ENCODE data around the gene UMAD1.

Gene UMAD1

DNA sequence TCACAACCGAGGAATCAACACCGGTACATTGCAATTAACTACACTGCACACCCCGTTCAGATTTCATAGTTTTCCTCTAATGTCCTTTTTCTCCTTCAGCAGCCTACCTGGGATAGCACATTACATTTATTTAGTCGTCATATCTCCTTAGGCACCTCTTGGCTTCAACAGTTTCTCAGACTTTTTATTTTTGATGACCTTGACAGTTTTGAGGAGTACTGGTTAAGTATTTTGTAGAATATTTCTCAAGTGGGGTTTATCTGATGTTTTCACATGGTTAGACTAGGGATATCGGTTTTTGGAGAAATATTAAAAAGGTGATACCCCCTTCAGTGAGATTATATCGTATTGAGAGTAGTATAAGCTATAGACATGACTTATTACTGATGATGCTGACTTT lies 241.0 kb downstream of the UMAD1 start:
- DNase-seq (ENCODE audit: extremely low spot score), result no peak
- CTCF ChIA-PET, result no interaction called here
- POLR2A ChIA-PET, result no interaction called here
- TF ChIP-seq, protein P1, sequence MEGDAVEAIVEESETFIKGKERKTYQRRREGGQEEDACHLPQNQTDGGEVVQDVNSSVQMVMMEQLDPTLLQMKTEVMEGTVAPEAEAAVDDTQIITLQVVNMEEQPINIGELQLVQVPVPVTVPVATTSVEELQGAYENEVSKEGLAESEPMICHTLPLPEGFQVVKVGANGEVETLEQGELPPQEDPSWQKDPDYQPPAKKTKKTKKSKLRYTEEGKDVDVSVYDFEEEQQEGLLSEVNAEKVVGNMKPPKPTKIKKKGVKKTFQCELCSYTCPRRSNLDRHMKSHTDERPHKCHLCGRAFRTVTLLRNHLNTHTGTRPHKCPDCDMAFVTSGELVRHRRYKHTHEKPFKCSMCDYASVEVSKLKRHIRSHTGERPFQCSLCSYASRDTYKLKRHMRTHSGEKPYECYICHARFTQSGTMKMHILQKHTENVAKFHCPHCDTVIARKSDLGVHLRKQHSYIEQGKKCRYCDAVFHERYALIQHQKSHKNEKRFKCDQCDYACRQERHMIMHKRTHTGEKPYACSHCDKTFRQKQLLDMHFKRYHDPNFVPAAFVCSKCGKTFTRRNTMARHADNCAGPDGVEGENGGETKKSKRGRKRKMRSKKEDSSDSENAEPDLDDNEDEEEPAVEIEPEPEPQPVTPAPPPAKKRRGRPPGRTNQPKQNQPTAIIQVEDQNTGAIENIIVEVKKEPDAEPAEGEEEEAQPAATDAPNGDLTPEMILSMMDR (IDR thresholded peaks at IDR 0.05; ENCODE audit: control extremely low read depth, extremely low read depth, low read depth, missing control alignments), result no peak

DNA sequence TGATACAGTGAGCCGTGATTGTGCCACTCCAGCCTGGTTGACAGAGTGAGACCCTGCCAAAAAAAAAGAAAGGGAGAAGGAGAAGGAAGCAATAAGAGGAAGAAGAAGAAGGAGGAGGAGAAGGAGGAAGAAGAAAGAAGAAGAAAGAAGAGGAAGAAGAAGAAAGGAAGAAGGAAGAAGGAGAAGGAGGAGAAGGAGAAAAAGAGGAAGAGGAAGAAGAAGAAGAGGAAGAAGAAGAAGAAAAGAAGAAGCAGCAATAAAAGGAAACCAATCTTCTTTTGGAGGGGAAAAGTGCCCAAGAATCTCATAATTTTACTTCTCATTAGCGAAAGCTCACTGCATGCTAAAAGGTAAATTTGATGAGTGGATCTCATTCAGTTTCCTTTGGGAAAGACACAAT lies 242.3 kb downstream of the UMAD1 start:
- ChIA-PET POLR2A (interaction anchor here (0.6 kb wide), 1 partner anchor 708 kb away, joined by 4 read pairs; no protein-coding TSS in a partner anchor), CTCF (no interaction called here)
- TF ChIP-seq, protein P1 (IDR thresholded peaks at IDR 0.05; ENCODE audit: control extremely low read depth, extremely low read depth, low read depth, missing control alignments), result no peak
- DNase-seq (ENCODE audit: extremely low spot score), result no peak

DNA sequence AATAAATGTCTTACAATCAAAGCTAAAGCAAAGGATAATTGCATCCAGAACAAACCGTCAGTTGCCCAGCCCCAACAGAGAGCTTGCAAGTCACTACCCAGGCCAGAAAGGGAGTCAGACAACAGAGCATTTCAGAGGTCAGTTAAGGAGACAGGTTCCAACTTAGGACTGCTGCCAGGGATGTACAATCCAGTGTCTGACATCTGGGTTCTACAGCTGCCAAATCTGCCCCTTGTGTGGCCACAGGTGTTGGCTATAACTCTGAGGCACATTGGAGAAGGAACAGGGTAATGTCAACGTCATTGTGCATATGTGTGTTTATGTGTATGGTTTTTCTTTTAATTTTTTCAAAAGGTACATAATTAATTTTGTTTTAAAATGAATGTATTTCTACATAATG lies 242.8 kb downstream of the UMAD1 start:
- no peak for DNase-seq (ENCODE audit: extremely low spot score)
- TF ChIP-seq, protein P1 (IDR thresholded peaks at IDR 0.05; ENCODE audit: control extremely low read depth, extremely low read depth, low read depth, missing control alignments), result no peak
- CTCF ChIA-PET, result interaction anchor here (0.8 to 2.2 kb wide), 3 partner anchors 8 to 27 kb away, joined by 3 to 5 read pairs (median 3); no protein-coding TSS in a partner anchor
- POLR2A ChIA-PET, result interaction anchor here (0.6 kb wide), 1 partner anchor 708 kb away, joined by 4 read pairs; no protein-coding TSS in a partner anchor

DNA sequence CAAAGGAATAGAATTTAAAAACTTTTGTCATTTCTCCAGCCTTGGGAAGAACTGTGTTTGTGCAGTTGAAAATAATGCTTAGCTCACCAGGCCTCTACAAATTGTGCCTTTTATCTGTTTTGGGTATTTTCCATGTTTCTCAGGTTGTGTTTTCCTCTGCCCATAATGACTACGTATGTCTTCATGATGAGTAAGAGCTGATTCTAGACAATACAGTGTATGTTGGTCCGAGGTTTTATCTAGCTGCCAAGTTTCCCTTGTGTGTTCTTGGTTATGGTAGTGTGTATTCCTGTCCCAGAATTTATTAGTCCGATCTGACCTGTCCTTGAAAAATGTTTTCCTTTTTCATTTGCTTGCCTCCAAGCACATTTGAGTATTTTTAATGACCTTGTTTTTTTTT lies 244.3 kb downstream of the UMAD1 start:
- TF ChIP-seq, protein P1 (IDR thresholded peaks at IDR 0.05; ENCODE audit: control extremely low read depth, extremely low read depth, low read depth, missing control alignments), result no peak
- ChIA-PET POLR2A (no interaction called here), CTCF (interaction anchor here (1.0 to 2.2 kb wide), 4 partner anchors 9 to 332 kb away, joined by 3 to 5 read pairs (median 3); no protein-coding TSS in a partner anchor)
- no peak for DNase-seq (ENCODE audit: extremely low spot score)

DNA sequence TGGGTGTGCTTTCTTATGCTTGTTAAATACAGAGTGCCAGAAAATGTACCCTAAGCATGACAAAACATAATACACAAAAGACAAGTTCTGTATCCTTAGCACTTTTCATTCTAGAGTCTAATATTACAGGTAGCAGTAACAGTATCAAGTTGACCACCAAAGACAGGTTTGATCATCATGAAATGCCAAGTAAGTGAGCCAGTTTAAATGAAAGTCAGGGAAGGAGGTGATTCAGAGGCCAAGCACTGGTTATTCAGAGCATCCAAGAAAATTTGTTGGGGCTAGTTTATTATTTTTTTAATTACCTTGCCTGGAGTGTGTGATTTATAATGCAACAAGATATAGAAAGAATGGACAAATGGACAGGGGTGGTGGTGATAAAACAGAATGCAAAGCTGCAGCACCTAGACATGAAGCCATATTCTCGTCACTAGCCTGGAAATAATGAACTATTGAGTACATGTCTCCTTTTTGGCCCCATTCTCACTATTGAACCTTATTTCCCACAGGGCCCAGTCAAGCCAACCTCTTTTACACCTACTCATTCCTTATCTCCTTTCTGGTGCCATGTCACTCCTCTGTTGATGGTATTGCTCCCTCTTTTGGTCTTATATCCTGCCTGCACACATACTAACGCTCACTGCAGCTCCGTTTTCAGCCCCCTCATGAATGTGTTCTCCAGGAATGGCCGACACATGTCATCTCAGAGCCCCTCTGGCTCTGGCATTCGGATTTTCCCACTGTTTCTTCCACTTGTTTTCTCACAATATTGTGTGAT lies 249.4 kb downstream of the UMAD1 start:
- TF ChIP-seq, protein P1 (IDR thresholded peaks at IDR 0.05; ENCODE audit: control extremely low read depth, extremely low read depth, low read depth, missing control alignments), result no peak
- ChIA-PET POLR2A (no interaction called here), CTCF (interaction anchor here (0.7 to 1.1 kb wide), 3 partner anchors 10 to 46 kb away, joined by 3 to 6 read pairs (median 3); no protein-coding TSS in a partner anchor)
- DNase-seq (ENCODE audit: extremely low spot score), result no peak

DNA sequence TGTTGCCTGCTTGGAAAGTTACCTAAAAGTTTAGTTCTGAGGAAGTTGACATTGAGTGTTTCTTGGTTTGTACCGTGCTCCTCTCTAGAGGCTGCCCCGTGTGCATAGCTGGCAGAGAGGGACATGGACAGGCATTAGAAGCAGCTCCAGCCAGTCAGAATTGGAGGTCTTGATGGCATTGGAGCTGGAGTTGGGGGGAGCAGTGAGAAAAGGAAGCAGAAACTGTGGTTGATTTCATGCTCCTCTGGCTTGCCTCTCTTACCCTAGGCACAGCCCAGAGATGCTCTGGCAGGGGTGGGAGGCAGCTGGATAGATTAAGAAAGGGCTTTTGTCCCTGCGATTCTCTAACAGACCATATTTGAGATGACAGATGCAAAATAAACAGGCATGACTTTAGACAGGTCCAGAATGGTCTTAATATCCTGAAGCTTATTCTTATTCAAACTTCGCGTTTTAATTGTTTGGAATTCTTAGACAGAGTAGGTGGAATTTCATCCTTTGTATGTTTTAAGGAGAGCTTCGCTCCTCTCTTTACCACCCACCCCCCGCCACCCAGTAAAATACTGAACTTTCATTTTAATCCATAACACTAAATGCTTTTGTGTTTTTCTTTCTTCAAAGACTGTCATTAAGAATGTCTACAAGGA lies 254.6 kb downstream of the UMAD1 start:
- DNase-seq (ENCODE audit: extremely low spot score), result no peak
- ChIA-PET POLR2A (no interaction called here), CTCF (interaction anchor here (1.0 kb wide), 1 partner anchor 228 kb away, joined by 3 read pairs; no protein-coding TSS in a partner anchor)
- TF ChIP-seq, protein P1 (IDR thresholded peaks at IDR 0.05; ENCODE audit: control extremely low read depth, extremely low read depth, low read depth, missing control alignments), result no peak
